Uterus (tissue), 2 donors: Measurements from ENCODE around the gene FMNL3.

Source experiments
- POLR2A ChIP-seq, 2 donors: fragments of 450-650 bp; IDR thresholded peaks; one replicate each; pipeline ENCODE4 v1.6.1; 2016; ENCODE audit warnings: antibody characterized with exemption in 2 of 2, mild to moderate bottlenecking in 1 of 2, moderate library complexity in 1 of 2
- TF ChIP-seq, protein P1 (sequence below), 4 experiments: fragments of 200-600 bp in 2 of 4; fragments of 450-650 bp in 2 of 4; sonication (generic) in 2 of 4; IDR thresholded peaks; one replicate each; pipeline ENCODE4 v1.5.1; 2016 to 2019; ENCODE audit warnings: antibody characterized with exemption in 4 of 4, mild to moderate bottlenecking in 2 of 4, moderate library complexity in 1 of 4

DNA sequence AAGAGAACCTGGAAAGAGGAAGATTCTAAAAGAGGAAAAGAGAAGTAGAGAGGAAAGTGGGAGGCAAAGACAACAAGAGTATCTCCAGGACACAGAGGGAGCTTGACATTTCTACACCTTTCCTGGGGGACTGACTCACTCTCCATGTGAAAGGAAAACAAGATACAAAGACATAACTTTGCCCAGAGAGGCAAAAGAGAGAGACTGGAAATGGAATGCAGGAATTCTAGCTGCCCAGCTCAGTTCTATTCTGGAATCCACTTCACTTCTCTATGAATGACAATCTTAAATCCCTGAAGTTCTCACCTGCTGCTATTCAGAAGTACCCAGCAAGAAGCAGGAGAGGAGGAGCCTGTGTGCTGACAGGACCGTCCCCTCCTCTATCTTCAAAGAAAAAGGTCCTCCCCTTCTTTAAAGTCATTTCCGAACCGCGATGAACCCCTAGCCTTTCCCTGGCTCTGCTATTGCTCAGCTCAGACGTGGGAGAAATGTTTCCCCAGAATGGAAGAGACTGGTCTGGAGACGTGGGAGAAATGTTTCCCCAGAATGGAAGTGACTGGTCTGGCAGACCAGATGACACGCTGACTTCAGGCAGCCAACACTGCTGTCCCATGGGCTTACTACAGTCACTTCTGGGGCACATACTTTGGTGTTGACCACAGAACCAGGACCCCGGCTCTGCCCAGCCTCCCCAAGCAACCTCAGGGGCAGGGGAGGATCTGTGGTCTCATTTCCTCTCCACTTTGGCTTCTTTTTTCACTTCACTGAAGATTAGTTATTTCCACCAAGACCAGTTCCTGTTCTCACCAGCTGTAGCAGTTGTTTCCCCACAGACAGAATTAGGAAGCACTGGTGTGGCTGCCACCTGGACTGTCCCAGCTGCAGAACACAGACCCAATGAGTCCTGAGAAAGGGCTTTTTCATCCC, 8.3 kb downstream of the FMNL3 start:
- TF ChIP-seq POLR2A (IDR thresholded peaks at IDR 0.05) = no peak
- TF ChIP-seq, protein P1, sequence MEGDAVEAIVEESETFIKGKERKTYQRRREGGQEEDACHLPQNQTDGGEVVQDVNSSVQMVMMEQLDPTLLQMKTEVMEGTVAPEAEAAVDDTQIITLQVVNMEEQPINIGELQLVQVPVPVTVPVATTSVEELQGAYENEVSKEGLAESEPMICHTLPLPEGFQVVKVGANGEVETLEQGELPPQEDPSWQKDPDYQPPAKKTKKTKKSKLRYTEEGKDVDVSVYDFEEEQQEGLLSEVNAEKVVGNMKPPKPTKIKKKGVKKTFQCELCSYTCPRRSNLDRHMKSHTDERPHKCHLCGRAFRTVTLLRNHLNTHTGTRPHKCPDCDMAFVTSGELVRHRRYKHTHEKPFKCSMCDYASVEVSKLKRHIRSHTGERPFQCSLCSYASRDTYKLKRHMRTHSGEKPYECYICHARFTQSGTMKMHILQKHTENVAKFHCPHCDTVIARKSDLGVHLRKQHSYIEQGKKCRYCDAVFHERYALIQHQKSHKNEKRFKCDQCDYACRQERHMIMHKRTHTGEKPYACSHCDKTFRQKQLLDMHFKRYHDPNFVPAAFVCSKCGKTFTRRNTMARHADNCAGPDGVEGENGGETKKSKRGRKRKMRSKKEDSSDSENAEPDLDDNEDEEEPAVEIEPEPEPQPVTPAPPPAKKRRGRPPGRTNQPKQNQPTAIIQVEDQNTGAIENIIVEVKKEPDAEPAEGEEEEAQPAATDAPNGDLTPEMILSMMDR (IDR thresholded peaks at IDR 0.05) = peak in 1 of 4 experiments; percentile 2
